HG02981 (cell line): Measurements from ENCODE around the gene SLC35E1.

ENCODE experiments used
- ATAC-seq: cut with Tn5 transposase; IDR thresholded peaks from one replicate; pipeline ENCODE4 v1.9.1; 2021; ENCODE audit warnings: mild to moderate bottlenecking, moderate library complexity; ENCODE audit not compliant: unreplicated experiment

The SLC35E1 gene

DNA sequence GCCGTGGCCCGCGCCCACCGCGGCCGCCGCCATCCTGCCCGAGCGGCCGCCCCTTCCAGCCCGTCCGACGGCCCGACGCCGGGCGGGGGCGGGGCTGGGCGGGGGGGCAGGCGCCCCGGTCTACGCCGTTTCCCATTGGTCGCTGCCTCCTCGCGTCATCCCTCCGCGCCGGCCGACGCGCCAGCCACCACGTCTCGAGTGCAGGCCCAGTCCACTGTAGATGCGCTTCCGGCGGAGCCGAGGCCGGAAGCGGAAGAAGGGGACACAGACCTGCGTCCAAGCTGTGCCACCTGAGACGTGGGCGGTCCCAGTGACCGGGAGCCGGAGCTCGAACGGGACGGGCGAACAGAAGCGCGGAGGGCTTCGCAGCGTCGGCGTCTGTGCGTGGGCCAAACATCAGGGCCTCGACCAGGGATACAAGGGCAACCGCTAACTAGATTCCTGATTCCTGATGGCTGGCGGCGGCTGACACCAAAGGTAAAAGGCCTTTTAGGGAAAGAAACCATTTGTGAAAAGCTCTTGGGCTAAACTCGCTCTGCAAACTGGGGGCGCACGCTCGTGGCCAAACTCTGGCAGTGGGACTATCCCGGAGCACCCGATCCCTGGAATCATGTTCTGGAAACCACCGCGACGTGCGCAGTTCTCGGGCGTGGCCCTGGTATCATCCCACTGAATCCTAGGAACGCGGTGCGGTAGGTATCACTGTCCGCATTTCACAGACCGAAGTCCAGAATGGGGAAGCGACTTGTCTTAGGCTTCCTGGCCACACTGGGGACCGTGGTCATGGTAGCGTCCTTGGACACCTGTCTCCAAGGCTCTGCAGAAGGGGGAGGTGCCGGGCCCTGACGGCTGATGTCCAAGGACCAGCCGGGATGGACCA is at the start of gene SLC35E1:
SLC35E1 (minus strand) TSS at position 84 of the 880 bp plus-strand sequence; CDS start at position 33, 51 bp downstream.
- peak; percentile 72 for ATAC-seq

DNA sequence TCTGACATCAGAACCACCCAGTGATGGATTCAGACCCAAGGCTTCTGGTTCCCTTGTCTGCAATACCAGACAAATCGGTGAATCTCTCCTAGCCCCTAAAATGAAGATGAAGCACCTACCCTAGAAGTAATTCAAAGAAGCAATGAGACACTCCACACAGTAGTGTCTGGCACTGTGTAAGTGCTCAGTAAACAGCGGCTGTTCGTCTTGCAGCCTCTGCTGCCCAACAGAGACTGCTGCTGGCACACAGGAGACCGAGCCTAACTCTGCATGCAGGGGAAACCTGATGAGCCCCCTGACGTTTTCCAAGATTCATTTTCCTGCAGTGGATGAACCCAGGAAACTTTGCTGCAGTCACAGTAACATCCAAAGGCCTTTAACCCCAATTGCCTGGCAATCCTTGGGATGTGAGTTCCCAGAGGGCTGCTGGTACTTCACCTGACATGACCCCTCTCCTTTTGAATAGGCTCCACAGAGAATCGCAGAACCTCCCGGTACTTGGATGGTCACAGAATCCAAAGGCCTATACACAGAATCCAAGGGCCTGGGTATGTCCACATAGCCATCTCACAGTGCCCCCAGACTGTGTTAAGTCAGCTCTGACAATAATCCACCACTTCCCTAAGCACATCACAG is 49.1 kb upstream of the SLC35E1 start:
- ATAC-seq: no peak

DNA sequence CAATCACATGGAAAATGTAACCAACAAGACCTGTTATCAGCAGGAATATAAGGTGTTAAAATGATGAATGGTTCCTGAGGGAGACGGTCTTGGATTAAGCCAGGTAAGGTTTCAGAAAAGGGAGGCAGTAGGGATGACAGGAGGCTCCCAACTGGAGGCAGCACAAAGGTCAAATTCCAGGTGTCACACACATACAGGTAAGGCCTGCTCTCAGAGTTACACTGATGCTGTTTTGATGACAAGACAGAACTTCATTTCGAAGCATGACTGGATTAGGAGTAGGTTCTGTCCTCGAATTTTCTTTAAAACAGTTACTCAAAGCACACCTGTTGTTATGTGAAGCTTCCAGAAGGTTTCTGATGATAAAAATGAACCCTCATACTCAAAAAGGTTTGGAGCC is 48.4 kb upstream of the SLC35E1 start:
- ATAC-seq: no peak

DNA sequence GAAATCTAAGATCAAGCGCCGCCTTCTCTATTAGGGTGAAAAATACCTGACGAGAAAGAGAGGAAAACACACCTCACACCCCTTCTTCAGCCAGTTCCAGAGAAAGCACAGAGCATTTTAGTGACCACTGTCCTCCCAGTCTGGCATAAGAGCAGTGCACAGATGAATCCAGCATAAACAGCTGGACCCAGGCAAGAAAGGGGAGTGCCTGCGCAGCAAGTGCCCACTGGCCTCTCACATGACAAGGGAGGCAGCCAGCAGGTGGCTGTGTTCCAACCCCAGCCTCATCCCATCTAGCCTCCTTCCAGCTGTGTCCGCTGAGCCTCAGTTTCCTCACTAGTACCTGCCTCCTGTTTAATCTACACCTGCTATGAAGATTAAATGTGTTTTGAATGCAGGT is 47.8 kb upstream of the SLC35E1 start:
- no peak for ATAC-seq

DNA sequence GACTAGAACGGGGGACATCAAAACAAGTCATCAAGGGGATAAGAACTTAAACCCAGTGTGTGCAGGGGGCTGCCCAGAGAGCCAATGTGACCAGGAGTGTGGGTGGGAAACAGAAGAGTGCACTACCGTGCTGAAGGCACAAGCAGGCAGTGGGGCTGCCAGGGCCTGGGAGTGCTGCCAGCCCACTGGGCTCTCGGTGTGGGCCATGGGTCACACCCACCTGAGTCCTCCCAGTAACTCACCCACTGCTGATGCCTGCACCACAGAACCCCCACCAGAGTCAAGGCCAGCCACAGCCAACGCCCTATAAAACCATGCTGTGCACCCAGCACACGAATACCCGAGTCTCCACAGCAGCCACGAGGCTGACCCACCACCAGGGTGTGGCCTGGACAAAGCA is 47.2 kb upstream of the SLC35E1 start:
- no peak for ATAC-seq

DNA sequence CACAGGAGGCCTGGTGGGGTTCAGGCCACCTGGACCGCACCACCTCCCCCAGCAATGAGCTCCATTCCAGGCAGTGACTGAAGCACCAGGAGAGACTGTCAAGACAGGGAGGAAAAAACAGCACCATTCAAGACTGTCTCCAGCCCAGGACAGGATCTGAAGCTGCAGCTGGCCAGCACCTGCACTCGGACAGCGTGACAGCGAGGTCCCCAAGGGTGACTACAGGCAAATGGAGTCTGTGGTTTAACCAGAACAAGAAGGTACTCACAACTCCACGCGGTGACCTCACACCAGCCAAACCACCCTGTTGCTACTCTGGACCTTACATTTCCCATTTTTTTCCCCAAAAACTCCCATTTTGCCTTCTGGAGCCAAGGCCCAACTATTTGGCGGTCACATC is 46.0 kb upstream of the SLC35E1 start:
- ATAC-seq: no peak

DNA sequence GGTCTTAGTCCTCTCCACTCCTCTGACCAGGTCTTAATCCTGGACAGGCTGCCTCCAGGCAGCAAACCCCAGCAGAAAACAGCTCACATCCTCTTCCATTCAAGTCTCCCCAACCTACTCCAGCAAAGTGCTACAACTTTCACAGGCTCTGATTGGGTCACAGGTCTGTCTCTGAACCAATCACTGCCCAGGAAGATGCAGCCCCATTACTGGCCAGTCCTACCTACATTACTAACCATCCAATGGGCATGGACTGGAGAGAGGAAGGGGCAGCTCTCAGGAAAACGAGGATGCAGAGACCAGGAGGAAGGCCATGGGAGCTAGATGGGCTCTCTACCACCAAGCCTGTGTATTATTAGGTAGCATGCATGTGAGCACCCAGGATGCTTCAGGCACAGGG is 43.6 kb upstream of the SLC35E1 start:
- ATAC-seq: no peak

DNA sequence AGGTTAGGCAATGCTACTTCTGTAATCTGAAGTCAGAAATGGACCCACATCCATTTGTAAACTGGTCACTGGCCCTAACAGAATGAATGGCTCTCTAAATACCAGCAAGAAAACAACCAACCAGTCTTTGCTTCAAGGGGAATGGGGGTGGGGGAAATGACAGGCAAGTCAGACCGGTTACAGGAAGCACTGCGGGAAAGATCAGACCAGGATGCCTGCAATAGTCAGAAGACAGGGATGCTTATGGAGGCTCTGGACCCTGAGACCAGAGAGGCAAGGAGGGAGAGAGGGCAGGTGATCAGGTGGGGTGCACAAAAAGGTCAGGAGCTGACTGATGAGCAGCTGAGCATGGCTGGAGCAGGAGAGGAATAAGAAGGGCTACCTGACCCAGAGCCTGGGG is 42.7 kb upstream of the SLC35E1 start:
- ATAC-seq: no peak

DNA sequence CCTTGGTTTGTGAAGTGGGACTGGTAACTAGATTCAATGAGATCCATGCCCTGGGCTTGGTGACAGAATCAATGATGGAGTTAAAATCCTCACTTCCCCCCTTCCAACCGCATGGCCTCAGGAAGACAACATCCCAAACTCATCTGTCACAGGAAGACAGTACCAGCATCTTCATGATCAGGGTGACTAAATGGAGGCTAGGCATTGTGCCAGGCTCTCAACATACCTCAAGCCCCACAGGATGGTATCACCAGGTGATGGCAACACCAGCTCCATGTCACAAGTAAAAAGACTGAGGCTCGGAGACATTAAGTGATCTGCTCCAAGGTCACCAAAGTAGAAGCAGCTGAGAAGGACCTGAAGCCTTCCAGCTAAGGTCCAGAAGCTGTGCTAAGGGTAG is 41.6 kb upstream of the SLC35E1 start:
- no peak for ATAC-seq

DNA sequence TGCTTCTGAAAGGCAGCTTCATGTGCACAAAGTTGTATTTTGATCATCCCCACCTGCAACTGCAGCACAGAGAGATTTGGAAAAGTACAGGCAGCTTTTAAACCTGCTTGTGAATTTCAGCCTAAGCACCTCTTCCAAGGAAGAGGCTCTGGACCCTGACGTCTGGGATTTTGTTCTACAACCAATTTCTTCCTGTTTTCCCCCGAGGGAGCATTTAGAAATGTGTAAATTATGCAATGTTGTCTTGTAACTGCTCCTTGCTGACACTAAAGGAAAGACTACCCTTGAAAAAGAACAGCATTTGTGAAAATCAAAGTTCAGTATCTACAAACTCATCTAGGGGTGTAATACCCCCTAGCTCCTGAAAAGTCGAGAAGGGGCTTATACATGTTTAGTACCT is 40.4 kb upstream of the SLC35E1 start:
- no peak for ATAC-seq

DNA sequence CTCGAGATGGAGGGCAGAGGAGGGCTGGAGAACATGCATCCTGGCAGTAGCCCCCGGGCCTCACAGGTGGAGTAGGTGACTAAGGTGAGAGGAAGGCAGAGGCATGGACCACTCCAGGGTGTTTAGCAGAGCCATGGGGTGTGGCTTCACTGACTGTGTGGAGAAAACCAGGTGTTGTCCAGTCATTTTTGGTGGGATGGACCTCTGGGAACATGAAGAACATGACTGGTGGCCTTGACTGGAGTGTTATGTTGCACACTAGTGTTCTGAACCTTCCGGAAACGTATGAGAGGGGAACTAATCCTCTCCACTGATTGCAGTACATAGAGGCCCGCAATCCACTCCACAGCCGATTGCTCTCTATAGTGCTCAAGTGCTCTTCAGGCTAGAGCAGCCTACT is 38.9 kb upstream of the SLC35E1 start:
- ATAC-seq: no peak

DNA sequence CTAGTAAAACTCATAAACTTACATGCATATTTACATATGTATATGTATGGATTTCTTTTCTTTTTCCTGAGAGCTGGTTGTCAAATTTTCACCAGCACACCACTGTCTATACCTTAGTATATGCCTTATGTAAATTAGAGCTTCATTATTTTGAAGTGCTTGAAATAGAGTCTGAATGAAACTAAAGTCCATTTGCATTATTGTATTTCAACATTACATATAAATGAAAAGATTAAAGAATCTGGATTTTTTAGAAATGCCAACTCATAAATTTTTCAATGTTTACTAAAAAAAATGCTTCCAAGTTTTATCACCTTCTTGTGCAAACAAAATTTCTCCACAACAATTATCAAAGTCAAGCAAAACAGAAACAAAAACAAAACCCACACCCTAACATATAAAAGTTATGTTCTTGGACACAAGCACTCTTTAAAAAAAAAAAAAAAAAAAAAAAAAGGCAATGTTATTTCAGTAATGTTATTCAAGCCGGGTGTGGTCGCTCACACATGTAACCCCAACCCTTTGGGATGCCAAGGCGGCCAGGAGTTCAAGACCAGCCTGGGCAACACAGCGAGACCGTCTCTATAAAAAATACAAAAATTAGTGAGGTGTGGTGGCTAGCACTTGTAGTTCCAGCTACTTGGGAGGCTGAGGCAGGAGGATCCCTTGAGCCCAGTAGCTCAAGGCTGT is 37.4 kb upstream of the SLC35E1 start:
- ATAC-seq: no peak

DNA sequence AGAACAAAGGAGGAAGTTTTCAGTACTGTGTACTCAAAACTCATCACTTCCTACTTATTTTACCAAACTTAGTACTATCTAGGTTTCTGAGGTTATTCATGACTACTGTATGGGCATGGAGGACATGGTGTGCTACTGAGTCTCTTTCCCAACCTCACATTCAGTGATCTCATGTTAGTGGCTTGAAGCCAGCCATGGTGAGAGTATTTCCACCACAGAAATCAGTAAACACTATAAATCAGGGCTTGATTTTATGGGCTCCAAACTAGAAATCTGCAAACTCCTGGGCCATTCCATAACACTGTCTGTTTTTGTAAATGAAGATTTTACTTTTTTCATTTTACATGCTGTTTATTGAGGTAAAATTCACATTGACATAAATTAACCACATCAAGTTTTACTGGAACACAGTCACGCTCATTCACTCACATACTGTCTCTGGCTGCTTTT is 36.1 kb upstream of the SLC35E1 start:
- ATAC-seq: no peak

DNA sequence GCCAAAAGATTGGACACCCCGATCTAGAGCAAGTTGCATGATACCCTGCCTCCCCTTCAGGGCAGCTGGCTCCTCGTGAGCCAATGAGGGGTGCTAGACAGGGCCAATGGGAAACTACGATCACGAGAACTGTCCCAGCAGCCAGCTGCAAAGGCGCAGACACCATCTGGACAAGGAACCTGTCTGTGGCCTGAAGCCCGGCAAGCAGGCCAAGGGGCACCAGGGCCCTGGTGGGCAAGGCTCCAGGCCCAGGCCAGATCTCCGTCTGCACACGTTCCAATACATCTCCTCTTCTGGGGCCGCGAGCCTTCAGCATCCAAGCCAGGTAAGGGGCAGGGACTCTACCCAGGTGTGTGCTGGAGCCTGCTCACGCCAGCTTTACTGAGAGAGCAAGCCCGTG is 35.6 kb upstream of the SLC35E1 start:
- no peak for ATAC-seq

DNA sequence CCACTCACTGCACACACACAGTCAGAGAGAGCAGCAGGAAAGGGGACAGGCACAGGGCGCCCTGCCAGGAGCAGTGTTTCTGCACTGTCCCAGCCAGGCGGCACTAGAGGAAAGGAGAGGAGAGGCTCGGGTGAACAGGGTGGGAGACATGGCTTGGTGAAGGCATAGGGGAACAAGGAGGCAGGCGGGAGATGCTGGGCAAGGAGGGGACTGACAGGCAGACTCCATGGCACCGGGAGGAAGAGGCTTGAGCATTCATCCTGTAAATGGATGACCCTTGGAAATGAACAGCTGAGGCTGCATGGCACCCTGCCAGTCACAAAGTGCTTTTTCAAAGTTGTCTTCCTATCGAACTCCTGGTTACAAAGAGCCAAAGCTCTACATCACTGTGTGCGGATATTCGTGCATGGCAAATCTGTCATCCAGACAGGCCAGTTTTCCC is 33.4 kb upstream of the SLC35E1 start:
- no peak for ATAC-seq

DNA sequence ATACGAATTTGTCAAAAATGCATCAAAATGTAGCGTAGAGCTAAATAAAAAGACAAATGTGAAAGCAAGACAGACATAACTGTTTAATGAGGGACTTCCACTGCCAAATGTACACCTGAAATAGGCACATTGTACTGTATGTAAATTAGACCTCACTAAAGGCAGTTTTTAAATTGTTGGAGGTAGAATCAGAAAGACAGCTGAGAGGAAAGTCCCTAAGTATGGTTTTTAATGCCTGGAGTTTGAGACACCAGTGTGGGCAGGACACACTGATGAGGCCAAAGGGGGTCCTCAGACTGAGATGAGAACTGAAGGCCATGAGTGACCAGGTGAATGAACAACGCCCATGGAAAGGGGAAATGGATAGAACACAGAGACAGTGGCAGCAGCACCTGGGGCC is 32.9 kb upstream of the SLC35E1 start:
- ATAC-seq: no peak

DNA sequence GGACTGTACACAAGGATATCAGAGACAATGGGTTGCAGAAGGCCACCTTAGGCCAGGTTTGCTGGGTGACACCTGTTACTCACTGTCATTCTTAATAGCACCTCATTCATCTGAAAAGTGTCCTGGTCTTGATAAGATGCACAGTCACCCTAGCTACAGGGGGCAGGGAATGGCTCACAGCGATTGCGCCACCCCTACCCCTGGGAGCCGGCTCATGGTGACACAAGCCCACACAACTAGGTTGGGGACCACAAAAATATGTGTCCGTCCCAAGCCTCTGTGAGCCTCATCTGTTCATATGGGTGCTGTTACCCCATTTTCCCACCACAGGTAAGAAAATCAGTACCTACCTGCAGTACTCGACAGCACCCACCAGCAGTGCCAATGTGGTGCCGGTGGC is 32.4 kb upstream of the SLC35E1 start:
- ATAC-seq: no peak

DNA sequence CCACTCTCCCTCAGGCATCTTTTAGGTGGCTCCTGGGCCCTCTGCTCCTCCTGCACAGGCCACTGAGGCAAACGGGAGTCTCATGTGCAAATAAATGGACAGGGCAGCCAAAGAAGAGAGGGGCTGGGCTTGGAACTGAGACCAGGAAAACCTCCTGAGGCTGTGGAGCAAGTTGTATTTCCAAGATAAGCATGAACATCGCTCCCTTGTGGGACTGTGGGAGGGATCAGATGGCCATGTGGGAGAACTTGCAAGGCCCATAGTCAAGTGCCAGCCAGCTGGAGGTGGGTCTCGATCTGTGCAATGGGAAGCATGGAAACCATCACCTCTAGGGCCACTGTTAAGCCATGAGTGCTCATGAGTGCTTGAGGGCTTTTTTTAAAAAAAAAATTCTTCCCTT is 30.9 kb upstream of the SLC35E1 start:
- ATAC-seq: no peak

DNA sequence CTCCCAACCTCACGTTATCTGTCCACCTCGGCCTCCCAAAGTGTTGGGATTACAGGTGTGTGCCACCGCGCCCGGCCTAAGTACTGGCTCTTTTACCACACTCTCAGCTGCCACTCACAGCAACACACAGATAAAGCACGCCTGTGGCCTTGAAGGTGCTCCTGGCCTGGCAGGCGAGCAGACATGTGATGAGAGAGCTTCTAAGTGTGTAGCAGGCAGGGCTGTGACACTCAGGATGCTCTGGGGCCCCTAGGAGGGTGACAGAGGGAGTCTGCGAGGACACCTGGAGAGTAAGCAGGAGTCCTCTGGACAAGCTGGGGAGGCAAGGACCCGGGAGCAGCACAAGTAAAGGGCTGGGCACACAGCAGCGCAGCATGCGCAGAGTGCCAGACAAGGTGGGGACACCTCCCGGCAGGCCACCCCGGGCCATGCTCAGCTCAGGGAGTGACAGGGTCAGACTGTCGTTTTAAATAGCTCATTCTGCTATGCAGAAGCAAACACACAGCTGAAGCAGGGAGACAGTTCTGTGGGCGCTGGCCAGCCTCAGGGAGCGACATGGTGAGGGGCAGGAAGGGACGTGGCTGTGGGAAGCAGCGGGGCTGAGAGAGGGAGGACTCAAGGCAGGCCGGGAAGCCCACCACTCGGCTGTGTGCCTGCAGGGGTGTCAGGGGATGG is 29.3 kb upstream of the SLC35E1 start:
- no peak for ATAC-seq

DNA sequence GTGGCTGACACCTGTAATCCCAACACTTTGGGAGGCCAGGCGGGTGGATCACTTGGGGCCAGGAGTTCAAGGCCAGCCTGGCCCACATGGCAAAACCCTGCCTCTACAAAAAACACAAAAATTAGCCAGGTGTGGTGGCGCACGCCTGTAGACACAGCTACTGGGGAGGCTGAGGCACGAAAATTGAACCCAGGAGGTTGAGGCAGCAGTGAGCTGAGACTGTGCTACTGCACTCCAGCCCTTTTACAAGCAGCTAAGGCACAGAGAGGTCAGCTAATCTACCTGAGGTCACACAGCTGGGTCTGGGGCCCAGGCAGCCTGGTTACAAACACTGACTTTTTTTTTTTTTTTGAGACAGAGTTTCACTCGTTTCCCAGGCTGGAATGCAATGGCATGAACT is 28.6 kb upstream of the SLC35E1 start:
- ATAC-seq: no peak

DNA sequence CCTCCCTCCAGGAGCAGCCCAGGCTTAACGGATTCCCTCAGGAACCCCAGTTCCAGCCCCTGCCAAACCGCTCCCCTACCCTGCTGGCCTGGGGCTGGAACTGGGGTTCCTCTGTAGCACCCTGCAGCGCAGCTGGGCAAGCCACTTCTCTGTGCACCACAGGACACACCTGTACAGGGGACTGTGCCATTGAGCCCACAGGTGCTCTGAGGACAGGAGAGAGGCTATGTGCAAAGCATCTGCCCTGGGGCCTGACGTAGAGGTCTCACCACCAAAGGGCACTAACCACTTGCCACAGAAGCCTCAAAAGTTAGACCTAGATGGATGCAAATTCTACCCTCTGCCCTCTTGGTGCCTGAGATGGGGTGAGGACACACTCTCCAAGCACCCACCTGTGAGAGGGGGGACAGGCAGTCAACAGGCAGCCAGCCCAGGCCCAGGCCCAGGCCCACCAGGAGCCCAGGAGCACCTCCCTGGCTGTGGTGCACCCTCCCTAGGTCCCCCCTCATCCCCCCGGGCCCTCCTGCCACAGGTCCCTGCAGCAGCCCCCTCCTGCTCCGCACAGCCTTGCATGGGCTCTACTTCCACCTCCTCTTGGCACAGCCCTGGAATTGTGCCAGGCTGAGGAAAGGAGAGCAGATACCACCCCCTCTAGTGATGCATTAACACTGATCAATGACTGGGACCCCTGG is 27.6 kb upstream of the SLC35E1 start:
- ATAC-seq: no peak
